Psoas muscle (tissue), 8 donors: ENCODE data around the gene MMD. TPM values are rescaled to one million over a fixed set of nuclear protein-coding genes. Genes with fewer than 3 reads are reported as not detected.

Source experiments
- ATAC-seq, 4 donors: fragments of 200-7000 bp; cut with Tn5 transposase; one replicate each; pipeline ENCODE4 v1.9.1; 2020; ENCODE audit warnings: moderate library complexity in 3 of 4, mild to moderate bottlenecking in 2 of 4
- DNase-seq, 2 donors: peaks; one replicate each; pipeline ENCODE4 v3.0.0-alpha.2; 2020
- H3K27ac ChIP-seq: fragments of 200-600 bp; one replicate; pipeline ENCODE4 v1.8.0; 2022
- H3K27me3 ChIP-seq, 3 donors: fragments of 200-600 bp in 1 of 3; one replicate each; pipeline versions ENCODE4 v1.6.1 to v1.8.0; 2013 to 2022; ENCODE audit warnings: low read length in 2 of 3, mild to moderate bottlenecking in 2 of 3, moderate library complexity in 1 of 3; ENCODE audit not compliant: insufficient read depth in 3 of 3
- H3K36me3 ChIP-seq, 2 donors: fragments of 200-600 bp in 1 of 2; one replicate each; pipeline versions ENCODE4 v1.6.1 to v1.8.0; 2013 to 2022; ENCODE audit warnings: low read depth in 1 of 2, mild to moderate bottlenecking in 1 of 2, moderate library complexity in 1 of 2; ENCODE audit not compliant: insufficient read depth in 1 of 2
- H3K4me1 ChIP-seq: fragments of 200-600 bp; one replicate; pipeline ENCODE4 v1.8.0; 2022
- H3K4me3 ChIP-seq: fragments of 200-600 bp; one replicate; pipeline ENCODE4 v1.8.0; 2022; ENCODE audit warnings: mild to moderate bottlenecking
- H3K9me3 ChIP-seq: fragments of 200-600 bp; one replicate; pipeline ENCODE4 v1.8.0; 2022
- CTCF ChIP-seq: fragments of 200-600 bp; IDR thresholded peaks from one replicate; pipeline ENCODE4 v1.8.0; 2022; ENCODE audit warnings: antibody characterized with exemption
- WGBS, 3 donors: extraction: QIAGEN DNeasy Blood & Tissue Kit; methylation state at CpG; one replicate each; pipeline versions ENCODE4 v1.1.6 to v1.1.7; 2013; 5-methylcytosine and 5-hydroxymethylcytosine counted together
- intact Hi-C, 2 donors: fragments of 100-400 bp; cut with DNase I; formaldehyde crosslinking; loops; one replicate each; pipeline versions ENCODE4 v1.11.0 to v1.14.2; 2022
- polyA plus RNA-seq, 3 donors: library from polyadenylated mRNA; stranded (reverse); fragments of 200-250 nt; gene quantifications; one replicate each; pipeline ENCODE4 v1.2.3, GENCODE V29; 2013
- total RNA-seq, 4 donors: library from RNA; stranded (reverse); fragmentation: NEBNext Ultra II Directional in 2 of 4; extraction: Animal tissue kit (Norgen Biotek cat#: 25700) in 2 of 4; gene quantifications; one replicate each; pipeline versions ENCODE4 v1.2.1 to v1.2.4, GENCODE V29; 2021 to 2023
- donor health status: healthy with polysubstance abuse.
- donor health status: DM: no; HTN: no; CAD: no; lungs with moderate emphysema.
- donor health status: Bipolar disorder and iron deficiency.
- donor health status: healthy.
- donor health status: DM: yes; HTN: yes; CAD: no.
- donor health status: DM: no; HTN: no; CAD: no.
- donor health status: DM: no; HTN: no; CAD: no.
- donor health status: DM: yes; HTN: yes; CAD: no.

MMD gene
- total and polyA plus RNA-seq, 7 donors, result 3.0 to 11.0 (median 6.2) TPM

GRCh38 chr17:55384643-55385232 is 36.9 kb downstream of the MMD start:
- ATAC-seq, result no peak
- intact Hi-C loops, result no loop called here
- 84 to 96% (median 87%) methylated on average over 10 of the region's 10 CpGs for WGBS, 3 donors

GRCh38 chr17:55383771-55384642 is 37.6 kb downstream of the MMD start:
- Histone ChIP-seq H3K4me3 (no peak overlapping the region), H3K27ac (no peak overlapping the region), H3K36me3 (no peaks in the 10 kb centered on the region), H3K4me1 (no peaks in the 10 kb centered on the region), H3K27me3 (peaks cover 0 to 3% (median 0%) of the 10 kb centered on the region in 3 donors), H3K9me3 (no peaks in the 10 kb centered on the region)
- ATAC-seq (no peak), DNase-seq (no peak)
- WGBS, 3 donors, result 58 to 74% (median 71%) methylated on average over 7 of the region's 7 CpGs
- no peak for TF ChIP-seq CTCF
- intact Hi-C loops, result no loop called here

More at GRCh38 chr17:55384643-55385232, 36.9 kb downstream of the MMD start:
- Histone ChIP-seq H3K36me3 (no peaks in the 10 kb centered on the region), H3K9me3 (no peaks in the 10 kb centered on the region), H3K27ac (no peak overlapping the region), H3K4me3 (no peak overlapping the region), H3K4me1 (no peaks in the 10 kb centered on the region), H3K27me3 (peaks cover 0 to 3% (median 0%) of the 10 kb centered on the region in 3 donors)
- TF ChIP-seq CTCF, result no peak
- DNase-seq, result no peak

DNA sequence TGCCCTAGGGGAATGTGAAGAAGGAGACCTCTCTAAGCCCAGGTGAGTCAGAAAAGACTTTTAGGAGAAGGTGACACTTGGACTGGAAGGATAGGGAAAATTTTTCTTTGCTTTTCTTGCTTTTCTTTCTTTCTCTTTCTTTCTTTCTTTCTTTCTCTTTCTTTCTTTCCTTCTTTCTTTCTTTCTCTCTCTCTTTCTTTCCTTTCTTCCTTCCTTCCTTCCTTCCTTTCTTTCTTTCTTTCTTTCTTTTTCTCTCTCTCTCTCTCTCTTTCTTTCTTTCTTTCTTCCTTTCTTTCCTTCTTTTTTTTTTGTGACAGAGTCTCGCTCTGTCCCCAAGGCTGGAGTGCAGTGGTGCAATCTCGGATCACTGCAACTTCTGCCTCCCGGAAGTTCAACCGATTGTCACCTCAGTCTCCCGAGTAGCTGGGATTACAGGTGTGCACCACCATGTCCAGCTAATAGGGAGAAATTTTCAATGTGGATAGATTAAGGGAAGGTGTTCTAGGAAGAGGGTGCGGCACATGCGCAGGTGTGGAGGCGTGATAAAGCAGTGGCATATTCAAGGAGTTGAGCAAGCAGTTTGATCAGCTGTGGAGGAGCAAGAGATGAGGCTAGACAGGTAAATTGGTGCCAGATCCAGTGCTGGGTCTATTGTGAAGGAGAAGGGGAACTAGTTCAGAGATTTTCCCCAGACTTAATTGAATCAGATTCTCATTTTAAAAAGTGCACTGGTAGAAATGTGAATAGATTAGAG is 40.4 kb downstream of the MMD start:
- TF ChIP-seq CTCF, result no peak
- Histone ChIP-seq H3K27ac (no peak overlapping the region), H3K27me3 (peaks cover 0 to 3% (median 0%) of the 10 kb centered on the region in 3 donors), H3K4me1 (no peaks in the 10 kb centered on the region), H3K36me3 (no peaks in the 10 kb centered on the region), H3K4me3 (no peak overlapping the region), H3K9me3 (no peaks in the 10 kb centered on the region)
- ATAC-seq, result no peak
- WGBS, 3 donors, result 95 to 97% (median 95%) methylated on average over 8 of the region's 8 CpGs
- DNase-seq, result no peak
- intact Hi-C loops, result no loop called here

GRCh38 chr17:55377671-55378275 is 43.9 kb downstream of the MMD start:
- H3K9me3 ChIP-seq, result no peaks in the 10 kb centered on the region
- H3K27me3 ChIP-seq, result peaks cover 0 to 3% (median 0%) of the 10 kb centered on the region in 3 donors
- H3K27ac ChIP-seq, result no peak overlapping the region
- intact Hi-C loops, result no loop called here
- WGBS, 3 donors, result 85 to 87% (median 86%) methylated on average over 6 of the region's 6 CpGs
- H3K4me1 ChIP-seq, result no peaks in the 10 kb centered on the region
- no peak for ATAC-seq
- no peak for DNase-seq
- no peaks in the 10 kb centered on the region for H3K36me3 ChIP-seq
- no peak for TF ChIP-seq CTCF
- no peak overlapping the region for H3K4me3 ChIP-seq
